ENCODE results near the gene RPS6KB1.

- TF ChIP-seq, protein P1, sequence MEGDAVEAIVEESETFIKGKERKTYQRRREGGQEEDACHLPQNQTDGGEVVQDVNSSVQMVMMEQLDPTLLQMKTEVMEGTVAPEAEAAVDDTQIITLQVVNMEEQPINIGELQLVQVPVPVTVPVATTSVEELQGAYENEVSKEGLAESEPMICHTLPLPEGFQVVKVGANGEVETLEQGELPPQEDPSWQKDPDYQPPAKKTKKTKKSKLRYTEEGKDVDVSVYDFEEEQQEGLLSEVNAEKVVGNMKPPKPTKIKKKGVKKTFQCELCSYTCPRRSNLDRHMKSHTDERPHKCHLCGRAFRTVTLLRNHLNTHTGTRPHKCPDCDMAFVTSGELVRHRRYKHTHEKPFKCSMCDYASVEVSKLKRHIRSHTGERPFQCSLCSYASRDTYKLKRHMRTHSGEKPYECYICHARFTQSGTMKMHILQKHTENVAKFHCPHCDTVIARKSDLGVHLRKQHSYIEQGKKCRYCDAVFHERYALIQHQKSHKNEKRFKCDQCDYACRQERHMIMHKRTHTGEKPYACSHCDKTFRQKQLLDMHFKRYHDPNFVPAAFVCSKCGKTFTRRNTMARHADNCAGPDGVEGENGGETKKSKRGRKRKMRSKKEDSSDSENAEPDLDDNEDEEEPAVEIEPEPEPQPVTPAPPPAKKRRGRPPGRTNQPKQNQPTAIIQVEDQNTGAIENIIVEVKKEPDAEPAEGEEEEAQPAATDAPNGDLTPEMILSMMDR (optimal IDR thresholded peaks at IDR 0.05 in 1 of 3, IDR thresholded peaks at IDR 0.05 in 1 of 3, conservative IDR thresholded peaks at IDR 0.05 in 1 of 3; ENCODE audit: extremely low read depth in 1 of 3, insufficient read depth in 2 of 3, low read length in 3 of 3): no peak
- no peak for TF ChIP-seq EZH2 (IDR thresholded peaks at IDR 0.05; ENCODE audit: low read length)
Observed at GRCh38 chr17:59972778-59973177, 79.9 kb downstream of the RPS6KB1 start.
